ENCODE data around the gene ZNF302.

GRCh38 chr19:34725400-34725799 lies 47.9 kb downstream of the ZNF302 start:
- TF ChIP-seq CTCF (IDR thresholded peaks at IDR 0.05; ENCODE audit: low read length) (no peak), EZH2 (IDR thresholded peaks at IDR 0.05; ENCODE audit: borderline replicate concordance, low read length) (no peak)
